ENCODE measurements around the gene FAM177B.
A peak's percentile ranks its signal among the peaks of the same experiment; 100 is the strongest.

Gene FAM177B

GRCh38 chr1:222736972-222737371 is at the start of gene FAM177B:
FAM177B (plus strand) TSS chr1:222737202; CDS start chr1:222746546, 9,344 bp downstream.
- no peak for DNase-seq
- TF ChIP-seq POLR2A (IDR thresholded peaks at IDR 0.05; ENCODE audit: low read length), result no peak
- no peak for TF ChIP-seq GATA1 (IDR thresholded peaks at IDR 0.05; ENCODE audit: low read depth, low read length)

- no peak for TF ChIP-seq GATA1 (IDR thresholded peaks at IDR 0.05; ENCODE audit: low read depth, low read length)
- no peak for TF ChIP-seq POLR2A (IDR thresholded peaks at IDR 0.05; ENCODE audit: low read length)
- no peak for DNase-seq
Measured at GRCh38 chr1:222691016-222691415, 46.0 kb upstream of the FAM177B start.

DNA sequence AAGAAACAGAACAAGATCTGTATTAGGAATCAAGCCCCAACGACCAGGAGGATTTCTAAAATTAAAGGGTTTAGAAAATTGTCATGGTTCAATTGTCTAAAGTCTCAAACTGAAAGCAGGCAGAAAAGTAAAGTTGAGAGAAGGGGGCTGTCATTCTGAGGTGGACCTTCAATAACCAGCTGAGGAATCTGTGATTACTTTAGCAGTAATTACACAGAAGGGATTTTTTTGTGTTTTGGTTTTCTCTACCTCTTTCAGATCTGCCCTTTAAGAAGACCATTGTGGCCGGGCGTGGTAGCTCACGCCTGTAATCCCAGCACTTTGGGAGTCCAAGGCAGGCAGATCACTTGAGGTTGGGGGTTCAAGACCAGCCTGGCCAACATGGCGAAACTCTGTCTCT is 42.1 kb upstream of the FAM177B start:
- no peak for TF ChIP-seq GATA1 (IDR thresholded peaks at IDR 0.05; ENCODE audit: low read depth, low read length)
- no peak for TF ChIP-seq POLR2A (IDR thresholded peaks at IDR 0.05; ENCODE audit: low read length)

GRCh38 chr1:222696741-222697140 is 40.3 kb upstream of the FAM177B start:
- TF ChIP-seq GATA1 (IDR thresholded peaks at IDR 0.05; ENCODE audit: low read depth, low read length) (no peak), POLR2A (IDR thresholded peaks at IDR 0.05; ENCODE audit: low read length) (no peak)
- no peak for DNase-seq

More for the DNA sequence above, 42.1 kb upstream of the FAM177B start:
- no peak for DNase-seq

GRCh38 chr1:222697203-222697602 is 39.8 kb upstream of the FAM177B start:
- DNase-seq, result no peak

GRCh38 chr1:222697826-222698225 is 39.2 kb upstream of the FAM177B start:
- DNase-seq, result no peak
- no peak for TF ChIP-seq POLR2A (IDR thresholded peaks at IDR 0.05; ENCODE audit: low read length)
- TF ChIP-seq GATA1 (IDR thresholded peaks at IDR 0.05; ENCODE audit: low read depth, low read length), result no peak

More at GRCh38 chr1:222697203-222697602, 39.8 kb upstream of the FAM177B start:
- TF ChIP-seq GATA1 (IDR thresholded peaks at IDR 0.05; ENCODE audit: low read depth, low read length), result no peak
- TF ChIP-seq POLR2A (IDR thresholded peaks at IDR 0.05; ENCODE audit: low read length), result no peak

- TF ChIP-seq GATA1 (IDR thresholded peaks at IDR 0.05; ENCODE audit: low read depth, low read length), result no peak
- TF ChIP-seq POLR2A (IDR thresholded peaks at IDR 0.05; ENCODE audit: low read length), result no peak
- no peak for DNase-seq
Measured at GRCh38 chr1:222702210-222702609, 34.8 kb upstream of the FAM177B start.

DNA sequence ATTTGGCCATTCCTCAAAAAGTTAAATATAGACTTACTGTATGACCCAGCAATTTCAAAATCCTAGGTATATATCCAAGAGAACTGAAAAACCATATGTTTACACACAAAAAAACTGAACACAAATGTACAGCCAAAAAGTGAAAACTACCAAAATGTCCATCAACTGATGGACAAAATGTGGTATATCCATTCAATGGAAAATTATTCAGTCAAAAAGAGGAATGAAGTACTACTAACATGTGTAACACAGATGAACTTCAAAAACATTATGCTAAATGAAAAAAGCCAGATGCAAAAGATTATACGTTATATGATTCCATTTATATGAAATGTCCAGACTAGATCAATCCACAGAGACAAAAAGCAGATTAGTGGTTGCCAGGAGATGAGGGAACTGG is 32.7 kb upstream of the FAM177B start:
- DNase-seq, result no peak
- TF ChIP-seq POLR2A (IDR thresholded peaks at IDR 0.05; ENCODE audit: low read length) (no peak), GATA1 (IDR thresholded peaks at IDR 0.05; ENCODE audit: low read depth, low read length) (no peak)

GRCh38 chr1:222706815-222707214 is 30.2 kb upstream of the FAM177B start:
- DNase-seq, result no peak

DNA sequence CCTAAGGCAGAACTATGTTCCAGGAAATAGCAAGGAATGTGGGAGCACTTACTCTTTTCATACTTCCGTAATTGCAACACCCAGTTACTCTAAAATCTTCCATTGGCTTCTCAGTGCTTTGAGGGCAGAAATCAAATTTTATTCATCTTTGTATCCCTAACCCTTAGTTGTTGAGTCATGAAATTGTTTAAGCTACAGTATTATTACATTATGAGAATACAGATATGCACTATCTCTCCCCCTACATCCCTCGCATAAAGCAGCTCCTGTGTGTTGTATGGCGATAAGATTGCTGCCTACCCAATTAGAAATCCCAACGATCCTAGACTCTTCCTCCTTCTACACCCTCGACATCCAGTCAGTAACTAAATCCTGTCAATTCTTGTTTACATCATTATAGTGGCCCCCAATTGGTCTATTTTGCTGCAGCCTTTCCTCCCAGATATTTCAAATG is 27.3 kb upstream of the FAM177B start:
- DNase-seq, result peak; percentile 54 to 82
- TF ChIP-seq POLR2A (IDR thresholded peaks at IDR 0.05; ENCODE audit: low read length), result no peak

More at GRCh38 chr1:222706815-222707214, 30.2 kb upstream of the FAM177B start:
- no peak for TF ChIP-seq GATA1 (IDR thresholded peaks at IDR 0.05; ENCODE audit: low read depth, low read length)
- no peak for TF ChIP-seq POLR2A (IDR thresholded peaks at IDR 0.05; ENCODE audit: low read length)

GRCh38 chr1:222711319-222712252 is 25.4 kb upstream of the FAM177B start:
- peak; percentile 32 for TF ChIP-seq POLR2A (IDR thresholded peaks at IDR 0.05; ENCODE audit: low read length)
- no peak for TF ChIP-seq GATA1 (IDR thresholded peaks at IDR 0.05; ENCODE audit: low read depth, low read length)
- DNase-seq, result peak; percentile 95 to 96

DNA sequence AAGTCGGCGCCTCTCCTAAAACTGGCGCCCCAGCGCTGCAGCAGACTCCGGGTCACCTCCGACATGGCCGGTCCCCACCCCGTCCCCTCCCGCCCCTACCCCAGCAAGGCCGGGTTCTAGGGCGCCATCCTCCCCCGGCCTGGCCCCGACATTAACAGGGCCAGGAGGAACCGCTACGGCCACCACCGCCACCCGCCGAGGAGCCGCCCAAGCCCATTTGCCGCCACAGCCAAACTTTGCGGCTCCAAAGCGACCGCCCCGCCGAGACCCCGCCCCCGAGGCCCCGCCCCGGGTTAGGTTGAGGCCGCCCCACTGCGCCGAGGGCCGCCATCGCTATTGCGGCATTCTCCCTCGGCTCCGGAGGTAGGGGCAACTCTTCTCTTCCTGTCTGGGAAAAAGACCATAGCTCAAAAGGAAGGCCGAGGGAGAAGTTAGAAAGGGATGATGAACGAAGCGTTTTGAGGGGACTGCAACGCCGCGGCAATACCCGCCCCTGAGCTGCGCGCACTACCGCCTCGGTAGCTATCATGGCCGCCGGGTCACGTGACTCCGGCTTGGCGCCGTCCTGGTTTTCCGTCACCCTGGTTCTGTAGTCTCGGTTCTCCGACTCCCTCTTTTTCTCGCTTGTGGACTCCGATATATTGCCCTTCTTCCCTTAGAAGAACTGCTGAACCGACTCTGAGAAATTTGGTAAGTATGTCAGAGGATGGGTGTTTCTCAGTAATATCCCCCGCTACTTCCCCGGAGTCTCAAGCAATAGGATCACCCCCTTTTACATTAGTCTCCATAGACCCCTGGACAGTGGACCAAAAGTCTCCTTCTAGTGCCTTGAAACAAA is 24.5 kb upstream of the FAM177B start, which contains the start of the genes AIDA and BROX:
AIDA (minus strand) TSS at position 239 of the 838 bp plus-strand sequence; CDS start at position 65, 174 bp downstream.
BROX (plus strand) TSS at position 312 of the 838 bp plus-strand sequence. CDS start 3,136 bp downstream, outside the sequence.
- peak; percentile 92 to 96 for DNase-seq
- TF ChIP-seq POLR2A (IDR thresholded peaks at IDR 0.05; ENCODE audit: low read length), result no peak
- no peak for TF ChIP-seq GATA1 (IDR thresholded peaks at IDR 0.05; ENCODE audit: low read depth, low read length)

- no peak for TF ChIP-seq GATA1 (IDR thresholded peaks at IDR 0.05; ENCODE audit: low read depth, low read length)
- TF ChIP-seq POLR2A (IDR thresholded peaks at IDR 0.05; ENCODE audit: low read length), result peak; percentile 90
- peak; percentile 95 to 96 for DNase-seq
Measured at GRCh38 chr1:222713091-222713961, 23.7 kb upstream of the FAM177B start.
